Measurements from ENCODE around the gene CFAP46.

The CFAP46 gene

DNA sequence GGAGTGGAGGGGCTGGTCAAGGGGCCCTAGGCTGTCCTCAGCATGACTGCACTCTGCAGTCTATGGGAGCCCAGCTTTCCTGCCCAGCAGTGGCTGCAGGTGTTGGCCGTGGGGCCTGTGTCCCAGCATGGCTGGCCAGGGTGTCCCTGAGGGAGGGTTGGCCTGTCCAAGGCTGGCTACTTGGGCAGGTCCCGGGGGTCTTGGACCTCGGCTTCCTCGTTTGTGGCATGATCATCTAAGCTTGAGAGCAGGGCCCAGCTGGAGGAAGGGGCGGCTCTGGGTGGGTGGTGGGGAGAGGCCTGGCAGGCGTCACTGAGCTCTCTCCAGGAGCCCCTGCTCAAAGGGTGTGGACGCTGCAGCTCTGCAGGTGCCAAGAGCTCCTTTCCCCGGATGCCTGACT lies 43.7 kb upstream of the CFAP46 start:
- Histone ChIP-seq H3K4me1 (ENCODE audit: control insufficient read depth, insufficient read depth, low read length) (no peaks in the 10 kb centered on the region; the same call in 1 of the 2 replicates), H3K27me3 (ENCODE audit: control insufficient read depth, insufficient read depth, low read length) (no peaks in the 10 kb centered on the region), H3K36me3 (ENCODE audit: control insufficient read depth, insufficient read depth, low read length) (no peaks in the 10 kb centered on the region), H3K4me3 (ENCODE audit: low read length) (no peak overlapping the region), H3K9me3 (ENCODE audit: control insufficient read depth, insufficient read depth, low read length) (no peaks in the 10 kb centered on the region), H3K27ac (ENCODE audit: low read length) (no peak overlapping the region)
- no peak for DNase-seq (ENCODE audit: low read depth, low spot score)
- WGBS (ENCODE audit: insufficient coverage, insufficient read length), result no CpG with 5 or more reads among the region's 8 CpGs

DNA sequence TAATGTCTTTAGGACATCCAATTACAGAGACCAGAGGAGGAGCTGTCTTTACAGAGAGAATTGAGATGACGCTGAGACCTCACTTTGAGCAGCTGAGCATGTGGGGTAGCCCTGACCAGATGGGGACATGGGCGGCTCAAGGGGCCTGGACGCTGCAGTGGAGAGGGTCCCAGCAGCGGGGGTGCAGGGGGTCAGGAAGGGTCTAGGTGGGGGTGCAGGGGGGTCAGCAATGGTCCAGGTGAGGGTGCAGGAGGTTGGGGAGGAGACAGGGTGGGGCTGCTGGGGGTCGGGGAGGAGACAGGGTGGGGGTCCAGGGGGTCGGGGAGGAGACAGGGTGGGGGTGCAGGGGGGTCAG lies 43.2 kb upstream of the CFAP46 start:
- no peak overlapping the region for H3K4me3 ChIP-seq (ENCODE audit: low read length)
- no peaks in the 10 kb centered on the region for H3K9me3 ChIP-seq (ENCODE audit: control insufficient read depth, insufficient read depth, low read length)
- no peaks in the 10 kb centered on the region; the same call in 1 of the 2 replicates for H3K4me1 ChIP-seq (ENCODE audit: control insufficient read depth, insufficient read depth, low read length)
- no peak for DNase-seq (ENCODE audit: low read depth, low spot score)
- no CpG with 5 or more reads among the region's 6 CpGs for WGBS (ENCODE audit: insufficient coverage, insufficient read length)
- no peaks in the 10 kb centered on the region for H3K36me3 ChIP-seq (ENCODE audit: control insufficient read depth, insufficient read depth, low read length)
- H3K27ac ChIP-seq (ENCODE audit: low read length), result no peak overlapping the region
- H3K27me3 ChIP-seq (ENCODE audit: control insufficient read depth, insufficient read depth, low read length), result no peaks in the 10 kb centered on the region

DNA sequence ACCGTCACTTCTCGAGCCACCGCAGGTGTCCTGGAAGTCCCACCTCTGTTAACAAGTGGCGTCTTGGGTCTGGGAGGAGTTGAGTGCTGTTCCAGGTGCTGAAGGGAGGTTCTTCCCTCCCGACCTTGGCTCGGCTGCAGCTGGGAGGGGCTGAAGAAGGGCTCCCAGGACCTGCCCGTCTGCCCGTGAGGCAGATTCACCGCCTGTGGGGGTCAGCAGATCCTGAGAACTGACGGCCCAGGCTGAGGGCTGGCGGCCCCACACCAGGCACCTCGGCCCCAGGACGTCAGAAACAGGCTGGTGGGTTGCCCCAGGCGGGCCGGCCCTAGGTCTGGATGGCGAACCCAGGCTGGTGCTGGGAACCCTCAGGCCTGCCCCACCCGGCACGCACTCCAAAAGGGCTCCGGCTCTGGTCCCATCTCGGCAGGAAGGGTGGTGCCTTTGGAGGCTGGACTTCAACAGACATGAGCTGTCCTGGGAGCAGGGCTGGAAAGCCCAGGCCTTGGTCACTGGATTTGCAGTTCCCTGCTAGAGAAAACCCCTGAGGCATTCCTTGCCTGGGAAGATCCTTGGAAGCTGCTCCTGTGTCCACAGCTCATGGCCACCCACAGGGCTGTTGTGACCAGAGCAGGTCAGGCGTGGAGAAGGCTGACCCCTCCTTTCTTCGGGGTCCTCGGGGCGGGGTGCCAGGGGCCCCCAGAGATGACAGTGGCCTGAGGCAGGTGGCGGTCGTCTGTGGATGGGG lies 42.6 kb upstream of the CFAP46 start:
- Histone ChIP-seq H3K9me3 (ENCODE audit: control insufficient read depth, insufficient read depth, low read length) (no peaks in the 10 kb centered on the region), H3K36me3 (ENCODE audit: control insufficient read depth, insufficient read depth, low read length) (no peaks in the 10 kb centered on the region), H3K27me3 (ENCODE audit: control insufficient read depth, insufficient read depth, low read length) (no peaks in the 10 kb centered on the region), H3K4me1 (ENCODE audit: control insufficient read depth, insufficient read depth, low read length) (no peaks in the 10 kb centered on the region; the same call in 1 of the 2 replicates), H3K4me3 (ENCODE audit: low read length) (no peak overlapping the region), H3K27ac (ENCODE audit: low read length) (no peak overlapping the region)
- no peak for DNase-seq (ENCODE audit: low read depth, low spot score)
- WGBS (ENCODE audit: insufficient coverage, insufficient read length), result no CpG with 5 or more reads among the region's 26 CpGs

DNA sequence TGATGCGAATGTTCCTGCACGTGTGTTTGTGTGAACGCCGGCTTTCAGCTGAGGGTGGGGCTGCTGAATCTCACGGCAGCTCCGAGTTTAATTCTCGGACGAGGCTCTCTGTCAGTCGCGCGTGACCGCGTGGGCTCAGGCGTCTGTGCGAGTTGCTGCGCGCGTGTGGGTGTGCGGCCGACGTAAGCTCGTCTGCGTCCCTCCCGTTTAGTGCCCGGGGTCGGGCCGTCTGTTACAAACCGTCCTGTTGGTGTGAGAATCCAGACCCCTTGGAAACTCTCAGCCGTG lies 41.6 kb upstream of the CFAP46 start:
- Histone ChIP-seq H3K4me3 (ENCODE audit: low read length) (no peak overlapping the region), H3K9me3 (ENCODE audit: control insufficient read depth, insufficient read depth, low read length) (no peaks in the 10 kb centered on the region), H3K36me3 (ENCODE audit: control insufficient read depth, insufficient read depth, low read length) (no peaks in the 10 kb centered on the region), H3K27me3 (ENCODE audit: control insufficient read depth, insufficient read depth, low read length) (no peaks in the 10 kb centered on the region), H3K27ac (ENCODE audit: low read length) (no peak overlapping the region), H3K4me1 (ENCODE audit: control insufficient read depth, insufficient read depth, low read length) (no peaks in the 10 kb centered on the region; the same call in 1 of the 2 replicates)
- WGBS (ENCODE audit: insufficient coverage, insufficient read length), result no CpG with 5 or more reads among the region's 29 CpGs
- DNase-seq (ENCODE audit: low read depth, low spot score), result no peak

DNA sequence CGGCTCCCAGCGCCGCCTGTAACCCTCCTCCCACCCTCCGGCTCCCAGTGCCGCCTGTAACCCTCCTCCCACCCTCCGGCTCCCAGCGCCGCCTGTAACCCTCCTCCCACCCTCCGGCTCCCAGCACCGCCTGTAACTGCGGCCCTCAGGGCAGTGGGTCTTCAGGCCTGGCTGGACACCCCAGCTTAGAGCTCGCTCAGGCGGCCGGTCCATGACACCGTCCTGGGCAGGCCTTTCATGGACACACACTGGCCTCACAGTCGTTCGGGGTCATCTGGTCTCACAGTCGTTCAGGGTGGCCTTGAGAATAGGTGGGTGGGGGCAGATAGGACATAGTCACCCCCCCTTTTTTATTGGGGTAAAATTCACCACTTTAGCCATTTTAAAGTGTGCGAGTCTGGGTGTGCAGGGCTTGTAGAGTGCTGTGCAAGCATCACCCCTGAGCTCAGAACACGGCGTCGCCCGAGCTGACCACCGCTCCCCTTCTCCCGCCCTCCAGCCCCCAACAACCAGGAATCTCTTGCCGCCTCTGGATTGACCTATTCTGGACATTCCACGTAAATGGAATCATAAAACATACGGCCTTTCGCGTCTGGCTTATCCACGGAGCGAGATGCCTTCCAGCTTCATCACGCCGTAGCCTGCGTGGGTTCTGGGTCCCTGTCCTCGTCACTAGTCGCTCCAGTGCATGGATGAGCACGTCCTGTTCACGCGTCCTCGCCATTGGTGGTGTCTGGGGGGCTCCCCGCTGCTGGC lies 41.1 kb upstream of the CFAP46 start:
- H3K4me3 ChIP-seq (ENCODE audit: low read length), result no peak overlapping the region
- DNase-seq (ENCODE audit: low read depth, low spot score), result no peak
- no peaks in the 10 kb centered on the region for H3K36me3 ChIP-seq (ENCODE audit: control insufficient read depth, insufficient read depth, low read length)
- H3K9me3 ChIP-seq (ENCODE audit: control insufficient read depth, insufficient read depth, low read length), result no peaks in the 10 kb centered on the region
- H3K27me3 ChIP-seq (ENCODE audit: control insufficient read depth, insufficient read depth, low read length), result no peaks in the 10 kb centered on the region
- H3K27ac ChIP-seq (ENCODE audit: low read length), result no peak overlapping the region
- no CpG with 5 or more reads among the region's 42 CpGs for WGBS (ENCODE audit: insufficient coverage, insufficient read length)
- H3K4me1 ChIP-seq (ENCODE audit: control insufficient read depth, insufficient read depth, low read length), result no peaks in the 10 kb centered on the region; the same call in 1 of the 2 replicates

DNA sequence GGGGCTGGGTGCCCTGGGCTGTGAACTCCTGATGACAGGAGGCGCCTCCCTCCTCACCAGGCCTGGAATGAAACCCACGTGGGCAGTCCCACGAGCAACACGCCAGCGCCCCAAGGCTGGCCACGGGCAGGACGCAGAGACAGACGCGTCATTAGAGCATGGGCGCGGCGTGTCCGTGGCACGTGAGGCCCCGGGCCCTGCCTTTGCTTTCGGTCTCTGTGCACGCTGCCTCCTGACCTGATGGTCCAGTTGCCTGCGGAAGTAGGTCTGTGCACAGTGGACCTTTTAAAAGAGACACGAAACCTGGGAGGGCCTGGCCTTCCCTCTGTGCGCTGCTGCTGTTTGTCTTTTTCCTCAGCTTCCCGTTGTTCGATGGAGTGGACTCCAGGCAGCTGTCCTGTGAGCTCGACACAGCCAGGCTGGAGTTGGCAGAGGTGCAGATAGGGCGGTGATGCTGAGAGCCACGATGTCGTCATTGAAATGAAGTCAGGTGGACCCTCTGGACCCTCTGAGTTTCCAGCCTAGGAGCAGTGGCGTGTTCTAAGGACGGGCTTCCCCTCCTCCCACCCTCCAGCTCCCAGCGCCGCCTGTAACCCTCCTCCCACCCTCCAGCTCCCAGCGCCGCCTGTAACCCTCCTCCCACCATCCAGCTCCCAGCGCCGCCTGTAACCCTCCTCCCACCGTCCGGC lies 40.1 kb upstream of the CFAP46 start:
- no peak for DNase-seq (ENCODE audit: low read depth, low spot score)
- no peaks in the 10 kb centered on the region for H3K9me3 ChIP-seq (ENCODE audit: control insufficient read depth, insufficient read depth, low read length)
- no peaks in the 10 kb centered on the region; the same call in 1 of the 2 replicates for H3K4me1 ChIP-seq (ENCODE audit: control insufficient read depth, insufficient read depth, low read length)

DNA sequence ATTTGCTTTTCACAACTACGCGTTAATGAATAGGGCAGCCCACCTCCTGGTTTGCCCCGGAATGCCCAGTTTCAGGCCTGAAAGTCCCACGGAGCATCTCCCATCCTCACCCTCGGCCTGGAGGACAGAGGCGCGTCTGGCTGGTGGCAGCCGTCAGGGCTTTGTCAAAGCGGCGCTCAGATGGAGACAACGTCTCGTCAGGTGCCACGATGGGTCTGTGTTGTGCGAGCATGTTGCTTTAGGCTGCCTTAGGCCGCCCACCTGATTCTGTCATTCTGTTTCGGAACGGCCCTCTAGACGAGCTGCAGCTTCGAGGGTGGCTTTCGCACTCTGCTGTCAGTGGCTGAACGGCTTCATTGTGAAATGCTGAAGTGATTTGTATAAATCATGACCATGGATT lies 39.4 kb upstream of the CFAP46 start:
- no peaks in the 10 kb centered on the region for H3K9me3 ChIP-seq (ENCODE audit: control insufficient read depth, insufficient read depth, low read length)
- no peaks in the 10 kb centered on the region; the same call in 1 of the 2 replicates for H3K4me1 ChIP-seq (ENCODE audit: control insufficient read depth, insufficient read depth, low read length)
- H3K27ac ChIP-seq (ENCODE audit: low read length), result no peak overlapping the region
- H3K36me3 ChIP-seq (ENCODE audit: control insufficient read depth, insufficient read depth, low read length), result no peaks in the 10 kb centered on the region
- WGBS (ENCODE audit: insufficient coverage, insufficient read length), result no CpG with 5 or more reads among the region's 21 CpGs
- no peaks in the 10 kb centered on the region for H3K27me3 ChIP-seq (ENCODE audit: control insufficient read depth, insufficient read depth, low read length)
- no peak overlapping the region for H3K4me3 ChIP-seq (ENCODE audit: low read length)
- DNase-seq (ENCODE audit: low read depth, low spot score), result no peak

More for the DNA sequence above, 40.1 kb upstream of the CFAP46 start:
- WGBS (ENCODE audit: insufficient coverage, insufficient read length), result no CpG with 5 or more reads among the region's 36 CpGs
- Histone ChIP-seq H3K27ac (ENCODE audit: low read length) (no peak overlapping the region), H3K36me3 (ENCODE audit: control insufficient read depth, insufficient read depth, low read length) (no peaks in the 10 kb centered on the region), H3K27me3 (ENCODE audit: control insufficient read depth, insufficient read depth, low read length) (no peaks in the 10 kb centered on the region), H3K4me3 (ENCODE audit: low read length) (no peak overlapping the region)

DNA sequence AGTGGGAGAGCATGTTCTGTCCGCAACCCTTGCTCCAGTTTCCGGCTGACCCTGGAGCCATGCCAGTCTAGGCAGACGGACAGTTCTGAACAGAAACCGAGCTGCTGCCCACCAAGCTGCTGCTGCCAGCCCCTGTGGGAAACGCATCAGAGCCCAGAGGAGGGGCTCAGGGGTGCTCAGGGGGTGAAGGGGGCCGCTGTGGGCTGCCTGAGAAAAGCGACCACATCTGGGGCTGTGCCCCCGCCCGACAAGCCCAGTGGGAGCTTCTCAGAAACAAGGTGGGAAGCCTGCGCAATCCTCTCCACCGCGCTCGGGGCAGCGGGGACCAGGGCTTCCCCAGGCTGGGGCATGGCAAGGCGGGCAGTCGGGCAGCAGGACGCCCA lies 38.8 kb upstream of the CFAP46 start:
- no peaks in the 10 kb centered on the region; the same call in 1 of the 2 replicates for H3K4me1 ChIP-seq (ENCODE audit: control insufficient read depth, insufficient read depth, low read length)
- no CpG with 5 or more reads among the region's 17 CpGs for WGBS (ENCODE audit: insufficient coverage, insufficient read length)
- H3K27ac ChIP-seq (ENCODE audit: low read length), result no peak overlapping the region
- no peaks in the 10 kb centered on the region for H3K9me3 ChIP-seq (ENCODE audit: control insufficient read depth, insufficient read depth, low read length)
- H3K36me3 ChIP-seq (ENCODE audit: control insufficient read depth, insufficient read depth, low read length), result no peaks in the 10 kb centered on the region
- no peak for DNase-seq (ENCODE audit: low read depth, low spot score)
- no peaks in the 10 kb centered on the region for H3K27me3 ChIP-seq (ENCODE audit: control insufficient read depth, insufficient read depth, low read length)
- H3K4me3 ChIP-seq (ENCODE audit: low read length), result no peak overlapping the region

DNA sequence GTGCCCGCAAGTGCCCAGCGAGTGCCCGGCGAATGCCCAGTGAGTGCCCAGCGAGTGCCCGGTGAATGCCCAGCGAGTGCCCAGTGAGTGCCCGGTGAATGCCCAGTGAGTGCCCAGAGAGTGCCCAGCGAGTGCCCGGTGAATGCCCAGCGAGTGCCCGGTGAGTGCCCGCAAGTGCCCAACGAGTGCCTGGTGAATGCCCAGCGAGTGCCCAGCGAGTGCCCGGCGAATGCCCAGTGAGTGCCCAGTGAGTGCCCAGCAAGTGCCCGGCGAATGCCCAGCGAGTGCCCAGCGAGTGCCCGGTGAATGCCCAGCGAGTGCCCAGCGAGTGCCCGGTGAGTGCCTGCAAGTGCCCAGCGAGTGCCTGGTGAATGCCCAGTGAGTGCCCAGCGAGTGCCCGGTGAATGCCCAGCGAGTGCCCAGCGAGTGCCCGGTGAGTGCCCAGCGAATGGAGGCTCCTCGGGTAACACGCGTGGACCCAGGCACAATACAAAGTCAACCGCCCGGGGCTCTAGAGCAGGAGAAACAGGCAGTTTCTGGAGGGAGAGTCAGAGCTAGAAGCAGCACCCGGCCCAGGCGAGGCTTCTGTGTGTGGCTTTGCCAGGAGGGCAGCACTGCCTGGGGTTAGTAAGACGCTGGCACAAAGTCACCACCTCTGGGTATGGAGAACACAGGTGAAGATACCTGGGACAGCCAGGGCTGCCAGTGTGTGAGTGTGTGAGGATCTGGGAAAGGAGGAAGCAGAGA lies 38.2 kb upstream of the CFAP46 start:
- DNase-seq (ENCODE audit: low read depth, low spot score), result no peak

More for the DNA sequence above, 38.2 kb upstream of the CFAP46 start:
- no peaks in the 10 kb centered on the region for H3K27me3 ChIP-seq (ENCODE audit: control insufficient read depth, insufficient read depth, low read length)
- H3K27ac ChIP-seq (ENCODE audit: low read length), result no peak overlapping the region
- H3K9me3 ChIP-seq (ENCODE audit: control insufficient read depth, insufficient read depth, low read length), result no peaks in the 10 kb centered on the region
- H3K4me3 ChIP-seq (ENCODE audit: low read length), result no peak overlapping the region
- no peaks in the 10 kb centered on the region for H3K36me3 ChIP-seq (ENCODE audit: control insufficient read depth, insufficient read depth, low read length)
- WGBS (ENCODE audit: insufficient coverage, insufficient read length), result no CpG with 5 or more reads among the region's 41 CpGs
- H3K4me1 ChIP-seq (ENCODE audit: control insufficient read depth, insufficient read depth, low read length), result no peaks in the 10 kb centered on the region; the same call in 1 of the 2 replicates

Data from iPS DF 6.9 (cell line).